CD14-positive monocyte (primary cell): ENCODE measurements around the gene SLC27A4. TPM values are rescaled to one million over a fixed set of nuclear protein-coding genes. Genes with fewer than 3 reads are reported as not detected.

Source experiments
- DNase-seq, 3 donors: peaks; one replicate each; pipeline ENCODE4 v3.0.0-alpha.2; 2011 to 2022
- H2AFZ ChIP-seq: 2 replicates; pipeline ENCODE4 v1.6.0; 2012; ENCODE audit warnings: mild to moderate bottlenecking, low read depth, low read length, inconsistent platforms; ENCODE audit not compliant: insufficient read depth, poor library complexity, severe bottlenecking
- H3K27ac ChIP-seq, 2 donors: 1 replicate in 1 of 2; 2 replicates in 1 of 2; pipeline ENCODE4 v1.5.1; 2012 to 2013; ENCODE audit warnings: low read length in 2 of 2, control low read depth in 1 of 2, inconsistent platforms in 1 of 2, low read depth in 1 of 2, mild to moderate bottlenecking in 1 of 2
- H3K27me3 ChIP-seq, 2 donors: one replicate each; pipeline versions ENCODE4 v1.6.0 to v1.6.1; 2011 to 2013; ENCODE audit warnings: low read length in 2 of 2; ENCODE audit not compliant: control insufficient read depth in 2 of 2, insufficient read depth in 2 of 2
- H3K36me3 ChIP-seq, 2 donors: replicated peaks in 1 of 2; 1 replicate in 1 of 2; 2 replicates in 1 of 2; pipeline versions ENCODE4 v1.5.1 to v1.6.1; 2012 to 2013; ENCODE audit warnings: low read length in 2 of 2, control low read depth in 1 of 2, inconsistent platforms in 1 of 2, mild to moderate bottlenecking in 1 of 2; ENCODE audit not compliant: insufficient read depth in 2 of 2, control insufficient read depth in 1 of 2
- H3K4me1 ChIP-seq, 2 donors: 1 replicate in 1 of 2; 2 replicates in 1 of 2; pipeline versions ENCODE4 v1.5.1 to v1.6.1; 2012 to 2013; ENCODE audit warnings: low read length in 2 of 2, control low read depth in 1 of 2, inconsistent platforms in 1 of 2, mild to moderate bottlenecking in 1 of 2, moderate library complexity in 1 of 2; ENCODE audit not compliant: insufficient read depth in 2 of 2, control insufficient read depth in 1 of 2
- H3K4me2 ChIP-seq: replicated peaks from 2 replicates; pipeline ENCODE3; 2012; ENCODE audit warnings: low read length, moderate library complexity, mild to moderate bottlenecking; ENCODE audit not compliant: poor library complexity, severe bottlenecking; ENCODE audit errors: extremely low read depth
- H3K4me3 ChIP-seq, 3 experiments: fragments of 200-600 bp in 1 of 3; sonication (generic) in 1 of 3; replicated peaks in 1 of 3; 1 replicate in 2 of 3; 2 replicates in 1 of 3; pipeline ENCODE4 v1.5.1; 2011 to 2013; ENCODE audit warnings: low read length in 3 of 3, mild to moderate bottlenecking in 3 of 3, control low read depth in 2 of 3, low read depth in 2 of 3, inconsistent platforms in 1 of 3, moderate library complexity in 1 of 3
- H3K79me2 ChIP-seq: 2 replicates; pipeline ENCODE4 v1.6.0; 2012; ENCODE audit warnings: mild to moderate bottlenecking, control low read depth, inconsistent platforms, low read length, moderate library complexity; ENCODE audit not compliant: insufficient read depth
- H3K9ac ChIP-seq: 2 replicates; pipeline ENCODE4 v1.6.0; 2017; ENCODE audit warnings: low read length, mild to moderate bottlenecking; ENCODE audit not compliant: insufficient read depth, poor library complexity, severe bottlenecking
- H3K9me3 ChIP-seq, 2 donors: replicated peaks in 1 of 2; 1 replicate in 1 of 2; 2 replicates in 1 of 2; pipeline versions ENCODE4 v1.5.1 to v1.6.1; 2012 to 2013; ENCODE audit warnings: low read length in 2 of 2, control low read depth in 1 of 2; ENCODE audit not compliant: control insufficient read depth in 1 of 2, insufficient read depth in 1 of 2
- H4K20me1 ChIP-seq: 2 replicates; pipeline ENCODE4 v1.6.0; 2012; ENCODE audit warnings: mild to moderate bottlenecking, low read length, control low read depth, moderate library complexity; ENCODE audit not compliant: insufficient read depth
- H3K27ac Mint-ChIP-seq, 7 donors: one replicate each; pipeline ENCODE4 v1.8.0; 2020; ENCODE audit warnings: mild to moderate bottlenecking in 7 of 7, mixed read lengths in 7 of 7, moderate library complexity in 6 of 7, inconsistent platforms in 2 of 7
- H3K27me3 Mint-ChIP-seq, 3 donors: one replicate each; pipeline ENCODE4 v1.8.0; 2021 to 2022; ENCODE audit warnings: low read depth in 3 of 3, mild to moderate bottlenecking in 3 of 3, mixed read lengths in 3 of 3, moderate library complexity in 3 of 3, inconsistent platforms in 1 of 3
- H3K36me3 Mint-ChIP-seq, 2 donors: one replicate each; pipeline ENCODE4 v1.8.0; 2020; ENCODE audit warnings: mixed read lengths in 2 of 2, inconsistent platforms in 1 of 2, mild to moderate bottlenecking in 1 of 2
- H3K4me1 Mint-ChIP-seq: one replicate; pipeline ENCODE4 v1.8.0; 2020; ENCODE audit warnings: mild to moderate bottlenecking, mixed read lengths
- H3K4me3 Mint-ChIP-seq, 2 donors: one replicate each; pipeline ENCODE4 v1.8.0; 2020; ENCODE audit warnings: mild to moderate bottlenecking in 2 of 2, mixed read lengths in 2 of 2, moderate library complexity in 1 of 2
- H3K9me3 Mint-ChIP-seq, 7 donors: one replicate each; pipeline ENCODE4 v1.8.0; 2020 to 2022; ENCODE audit warnings: mixed read lengths in 7 of 7, mild to moderate bottlenecking in 6 of 7, moderate library complexity in 6 of 7, inconsistent platforms in 2 of 7
- WGBS: methylation state at CpG from one replicate; pipeline ENCODE4 v1.1.5; 2013; ENCODE audit warnings: missing lambda C conversion rate; ENCODE audit not compliant: insufficient coverage; 5-methylcytosine and 5-hydroxymethylcytosine counted together
- intact Hi-C, 2 donors: fragments of 100-400 bp; cut with micrococcal nuclease; formaldehyde crosslinking; loops; one replicate each; pipeline versions ENCODE4 v1.15.0 to v1.15.1; 2023
- polyA plus RNA-seq, 3 donors: library from polyadenylated mRNA; depleted of rRNA in 1 of 3; unstranded in 2 of 3; stranded (reverse) in 1 of 3; fragments of 300-500 nt in 2 of 3; fragments of >200 nt in 1 of 3; fragmentation: Illumina TruSeq in 2 of 3; gene quantifications; 1 replicate in 2 of 3; 2 replicates in 1 of 3; pipeline ENCODE4 v1.2.3, GENCODE V29; 2012 to 2021
- TF ChIP-seq, protein P1 (sequence below): fragments of 200-600 bp; IDR thresholded peaks from one replicate; pipeline ENCODE4 v1.8.0; 2022; ENCODE audit warnings: antibody characterized with exemption, mild to moderate bottlenecking

SLC27A4 gene
- polyA plus RNA-seq, 3 donors, result 6.8 to 8.9 (median 6.8) TPM

DNA sequence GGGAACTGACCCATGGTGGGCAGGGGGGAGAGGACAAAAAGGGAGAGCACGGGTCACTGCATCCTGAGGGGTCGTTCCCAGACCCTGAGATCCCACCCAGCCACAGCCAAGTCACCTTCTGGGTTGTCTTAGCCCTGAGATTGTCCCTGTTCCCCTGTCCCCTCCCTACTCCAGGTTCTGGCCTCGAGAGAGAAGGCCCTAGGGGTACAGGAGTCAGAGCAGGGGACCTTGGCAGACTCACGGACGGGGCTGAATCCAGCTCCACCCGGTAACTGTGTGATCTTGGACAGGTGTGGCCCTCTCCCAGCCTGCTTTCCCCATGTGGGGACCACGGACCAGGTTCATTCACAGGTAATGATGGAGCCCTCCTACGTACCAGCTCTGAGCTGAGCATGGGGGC, 69.1 kb downstream of the SLC27A4 start:
- Histone ChIP-seq H3K9me3 (no peaks in the 10 kb centered on the region), H3K36me3 (no peaks in the 10 kb centered on the region), H3K9ac (no peak overlapping the region), H3K4me1 (no peaks in the 10 kb centered on the region), H4K20me1 (no peaks in the 10 kb centered on the region), H3K4me2 (no peak overlapping the region), H2AFZ (no peak overlapping the region), H3K4me3 (no peak overlapping the region), H3K79me2 (no peaks in the 10 kb centered on the region), H3K27ac (no peak overlapping the region), H3K27me3 (peaks cover 5 to 31% of the 10 kb centered on the region in 2 donors)
- no peak for DNase-seq
- H3K4me3 Mint-ChIP-seq, result no peak overlapping the region
- 73% methylated on average over 5 of the region's 8 CpGs for WGBS
- peaks cover 35 to 48% (median 35%) of the 10 kb centered on the region in 3 donors for H3K27me3 Mint-ChIP-seq
- H3K9me3 Mint-ChIP-seq, result no peaks in the 10 kb centered on the region
- H3K27ac Mint-ChIP-seq, result no peak overlapping the region
- H3K36me3 Mint-ChIP-seq, result no peaks in the 10 kb centered on the region
- peaks cover 1% of the 10 kb centered on the region for H3K4me1 Mint-ChIP-seq
- intact Hi-C loops, result no loop called here
- TF ChIP-seq, protein P1, sequence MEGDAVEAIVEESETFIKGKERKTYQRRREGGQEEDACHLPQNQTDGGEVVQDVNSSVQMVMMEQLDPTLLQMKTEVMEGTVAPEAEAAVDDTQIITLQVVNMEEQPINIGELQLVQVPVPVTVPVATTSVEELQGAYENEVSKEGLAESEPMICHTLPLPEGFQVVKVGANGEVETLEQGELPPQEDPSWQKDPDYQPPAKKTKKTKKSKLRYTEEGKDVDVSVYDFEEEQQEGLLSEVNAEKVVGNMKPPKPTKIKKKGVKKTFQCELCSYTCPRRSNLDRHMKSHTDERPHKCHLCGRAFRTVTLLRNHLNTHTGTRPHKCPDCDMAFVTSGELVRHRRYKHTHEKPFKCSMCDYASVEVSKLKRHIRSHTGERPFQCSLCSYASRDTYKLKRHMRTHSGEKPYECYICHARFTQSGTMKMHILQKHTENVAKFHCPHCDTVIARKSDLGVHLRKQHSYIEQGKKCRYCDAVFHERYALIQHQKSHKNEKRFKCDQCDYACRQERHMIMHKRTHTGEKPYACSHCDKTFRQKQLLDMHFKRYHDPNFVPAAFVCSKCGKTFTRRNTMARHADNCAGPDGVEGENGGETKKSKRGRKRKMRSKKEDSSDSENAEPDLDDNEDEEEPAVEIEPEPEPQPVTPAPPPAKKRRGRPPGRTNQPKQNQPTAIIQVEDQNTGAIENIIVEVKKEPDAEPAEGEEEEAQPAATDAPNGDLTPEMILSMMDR, result no peak

DNA sequence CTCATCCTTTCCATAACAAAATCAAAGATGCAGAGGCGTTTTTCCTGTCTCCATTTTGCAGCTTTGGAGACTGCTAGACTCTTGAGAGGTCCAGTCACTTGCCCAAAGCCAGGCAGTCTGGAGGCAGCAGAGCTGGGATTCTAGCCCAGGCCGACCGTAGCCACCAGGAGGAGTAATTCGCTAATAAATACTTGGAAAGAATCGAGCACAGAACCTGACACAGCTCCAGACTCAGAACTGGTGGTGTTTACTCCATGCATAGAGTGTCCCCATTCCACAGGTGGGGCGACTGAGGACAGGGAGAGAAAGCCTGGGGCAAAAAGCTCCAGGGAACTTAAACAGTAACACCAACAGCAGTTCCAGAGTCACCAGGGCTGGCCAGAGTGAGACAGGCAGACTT, 69.7 kb downstream of the SLC27A4 start:
- Histone ChIP-seq H3K4me3 (no peak overlapping the region), H3K9ac (no peak overlapping the region), H3K79me2 (no peaks in the 10 kb centered on the region), H3K9me3 (no peaks in the 10 kb centered on the region), H2AFZ (no peak overlapping the region), H3K4me2 (no peak overlapping the region), H3K27me3 (peaks cover 5 to 31% of the 10 kb centered on the region in 2 donors), H3K36me3 (no peaks in the 10 kb centered on the region), H3K27ac (no peak overlapping the region), H3K4me1 (no peaks in the 10 kb centered on the region), H4K20me1 (no peaks in the 10 kb centered on the region)
- intact Hi-C loops, result loop anchor here in 1 of 2 donors (10.0 kb wide), 1 partner anchor 115 kb away; no protein-coding TSS in a partner anchor
- Mint-ChIP-seq H3K4me3 (peak overlapping the region in 1 of 2 donors; percentile 46), H3K27ac (no peak overlapping the region), H3K9me3 (no peaks in the 10 kb centered on the region), H3K4me1 (peaks cover 1% of the 10 kb centered on the region), H3K27me3 (peaks cover 35 to 52% (median 35%) of the 10 kb centered on the region in 3 donors), H3K36me3 (no peaks in the 10 kb centered on the region)
- DNase-seq, result no peak
- TF ChIP-seq, protein P1, result no peak
- WGBS, result 38% methylated on average over 3 of the region's 6 CpGs

Other genes starting within 250 kb of the SLC27A4 start
- gene PTGES2, start 212.8 kb upstream of the SLC27A4 start, polyA plus RNA-seq, result 10 to 100 TPM; 42.0 to 71.5 (median 49.4) TPM
- under 1 TPM in 1 of 3 donors, not detected in 2; 0.83 TPM for gene LCN2, start 191.1 kb upstream of the SLC27A4 start, polyA plus RNA-seq
- gene BBLN, start 180.3 kb upstream of the SLC27A4 start, polyA plus RNA-seq, result 10 to 100 TPM; 51.5 to 74.8 (median 54.5) TPM
- 10 to 100 TPM in 1 of 3 donors, 1 to 10 TPM in 2; 3.4 to 53.7 (median 5.9) TPM for gene CIZ1, start 149.0 kb upstream of the SLC27A4 start, polyA plus RNA-seq
- 1 to 10 TPM in 1 of 3 donors, under 1 TPM in 2; 0.05 to 4.9 (median 0.56) TPM for gene DNM1, start 137.1 kb upstream of the SLC27A4 start, polyA plus RNA-seq
- 10 to 100 TPM in 1 of 3 donors, 1 to 10 TPM in 2; 2.9 to 34.2 (median 4.6) TPM for gene GOLGA2, start 64.5 kb upstream of the SLC27A4 start, polyA plus RNA-seq
- 10 to 100 TPM; 14.4 to 18.0 (median 16.2) TPM for gene SWI5, start 64.3 kb upstream of the SLC27A4 start, polyA plus RNA-seq
- 10 to 100 TPM in 2 of 3 donors, 1 to 10 TPM in 1; 5.9 to 17.0 (median 13.5) TPM for gene TRUB2, start 18.1 kb upstream of the SLC27A4 start, polyA plus RNA-seq
- gene COQ4, start 17.7 kb upstream of the SLC27A4 start, polyA plus RNA-seq, result 10 to 100 TPM; 19.9 to 32.6 (median 20.4) TPM
- 10 to 100 TPM; 37.5 to 39.7 (median 38.3) TPM for gene URM1, start 30.8 kb downstream of the SLC27A4 start, polyA plus RNA-seq
- gene CERCAM, start 80.3 kb downstream of the SLC27A4 start, polyA plus RNA-seq, result 1 to 10 TPM; 1.5 to 2.5 (median 1.8) TPM
- gene ODF2, start 115.5 kb downstream of the SLC27A4 start, polyA plus RNA-seq, result 10 to 100 TPM in 2 of 3 donors, 1 to 10 TPM in 1; 7.9 to 24.1 (median 11.4) TPM
- gene GLE1, start 164.2 kb downstream of the SLC27A4 start, polyA plus RNA-seq, result 10 to 100 TPM; 16.0 to 31.2 (median 22.2) TPM
- 10 to 100 TPM in 1 of 3 donors, 1 to 10 TPM in 2; 6.2 to 40.8 (median 8.5) TPM for gene SPTAN1, start 212.1 kb downstream of the SLC27A4 start, polyA plus RNA-seq